GM13977 (cell line): ENCODE measurements around the gene FOXO3.

Experiments
- DNase-seq: peaks from one replicate; pipeline ENCODE4 v3.0.0; 2012; ENCODE audit warnings: low spot score
- CTCF ChIP-seq: IDR thresholded peaks from 2 replicates; pipeline ENCODE4 v1.5.1; 2012; ENCODE audit warnings: mild to moderate bottlenecking, control low read depth; ENCODE audit not compliant: insufficient read depth; ENCODE audit errors: extremely low read depth, missing control alignments
- in situ Hi-C: fragments of 300-500 bp; cut with MboI; formaldehyde crosslinking; loops from one replicate; pipeline ENCODE4 v1.12.0; 2022; ENCODE audit warnings: low sequenced_read_pairs, low pct_unique_long_range_greater_than_20kb, mixed read lengths, inconsistent platforms; ENCODE audit not compliant: unreplicated experiment

Gene FOXO3

DNA sequence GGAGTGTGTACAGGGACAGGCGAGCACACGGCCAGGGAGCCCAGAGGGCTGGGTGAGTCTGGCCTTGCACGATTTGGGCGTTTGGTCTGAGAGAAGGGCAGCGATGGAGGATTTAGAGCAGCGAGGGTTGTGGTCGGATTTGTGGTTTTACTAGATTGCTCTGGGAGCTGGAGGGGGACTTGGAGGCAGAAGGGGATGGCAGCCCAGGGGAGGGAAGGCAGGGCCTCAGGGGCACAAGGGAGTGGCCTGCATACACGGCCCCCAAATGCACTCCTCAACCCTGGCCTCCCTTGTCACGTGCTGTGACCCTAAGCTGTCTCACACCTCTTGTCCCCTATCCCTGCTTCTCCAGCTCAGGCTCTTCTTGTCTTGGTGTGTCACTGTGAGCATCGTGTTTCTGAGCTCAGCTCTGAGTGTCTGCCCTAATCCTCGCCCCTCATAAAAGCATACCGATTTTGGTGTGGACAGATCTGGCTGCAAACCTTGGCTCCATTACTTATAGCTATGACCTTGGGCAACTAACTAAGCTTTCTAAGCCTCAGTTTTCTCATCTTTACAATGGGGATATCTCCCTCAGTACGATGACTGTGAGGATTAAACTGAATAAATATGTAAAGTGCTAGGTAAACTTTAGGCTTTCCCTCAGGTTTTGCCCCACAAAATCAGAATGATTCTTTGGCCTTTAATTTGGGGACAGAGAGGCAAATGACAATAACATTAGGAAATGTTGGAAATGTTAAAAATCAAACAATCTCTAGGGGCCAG lies 167.4 kb downstream of the FOXO3 start:
- DNase-seq = no peak
- in situ Hi-C loops = no loop called here
- no peak for TF ChIP-seq CTCF

- TF ChIP-seq CTCF = no peak
- DNase-seq = no peak
- in situ Hi-C loops = no loop called here
These were observed 168.1 kb downstream of the FOXO3 start for GRCh38 chr6:108728826-108729225.

DNA sequence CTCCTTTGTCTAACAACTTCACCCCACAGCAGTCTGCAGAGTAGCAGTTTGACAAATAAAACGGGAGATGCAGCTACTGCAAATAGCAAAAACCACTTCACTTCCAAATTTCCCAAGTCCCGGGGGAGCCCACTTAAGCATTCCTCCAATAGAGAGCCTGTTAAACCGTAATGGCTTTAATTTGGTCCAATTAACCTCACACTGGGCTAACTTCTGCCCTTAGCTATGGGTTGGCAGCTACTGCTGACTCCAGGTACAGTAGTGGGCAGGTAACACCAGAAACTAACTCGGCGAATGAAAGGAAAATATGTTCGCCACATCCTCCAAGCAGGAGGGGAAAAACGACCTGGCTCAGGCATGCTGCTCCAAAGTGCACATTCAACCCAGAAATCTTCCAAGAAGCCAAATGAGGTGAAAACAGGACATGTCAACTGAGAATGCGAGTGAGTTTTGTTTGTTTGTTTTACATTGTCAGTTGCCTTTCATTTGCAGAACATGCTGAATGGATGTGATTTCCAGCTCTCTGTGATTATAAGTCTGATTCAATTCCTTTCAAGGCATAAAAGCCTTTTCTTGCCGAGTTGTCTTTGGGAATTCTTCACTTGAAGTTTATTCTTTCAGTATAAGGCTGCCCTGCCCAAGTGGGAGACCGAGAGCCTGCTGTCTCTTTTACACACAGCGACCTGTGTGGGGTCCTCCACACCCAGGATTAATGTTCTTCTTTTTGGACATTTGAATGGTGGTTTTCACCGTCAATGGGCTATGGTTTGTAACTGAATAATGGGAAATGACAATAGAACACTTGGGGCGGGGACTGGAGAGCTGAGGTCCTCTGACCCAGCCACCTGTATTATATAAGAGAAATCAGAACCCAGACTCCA lies 170.2 kb downstream of the FOXO3 start:
- in situ Hi-C loops = no loop called here

DNA sequence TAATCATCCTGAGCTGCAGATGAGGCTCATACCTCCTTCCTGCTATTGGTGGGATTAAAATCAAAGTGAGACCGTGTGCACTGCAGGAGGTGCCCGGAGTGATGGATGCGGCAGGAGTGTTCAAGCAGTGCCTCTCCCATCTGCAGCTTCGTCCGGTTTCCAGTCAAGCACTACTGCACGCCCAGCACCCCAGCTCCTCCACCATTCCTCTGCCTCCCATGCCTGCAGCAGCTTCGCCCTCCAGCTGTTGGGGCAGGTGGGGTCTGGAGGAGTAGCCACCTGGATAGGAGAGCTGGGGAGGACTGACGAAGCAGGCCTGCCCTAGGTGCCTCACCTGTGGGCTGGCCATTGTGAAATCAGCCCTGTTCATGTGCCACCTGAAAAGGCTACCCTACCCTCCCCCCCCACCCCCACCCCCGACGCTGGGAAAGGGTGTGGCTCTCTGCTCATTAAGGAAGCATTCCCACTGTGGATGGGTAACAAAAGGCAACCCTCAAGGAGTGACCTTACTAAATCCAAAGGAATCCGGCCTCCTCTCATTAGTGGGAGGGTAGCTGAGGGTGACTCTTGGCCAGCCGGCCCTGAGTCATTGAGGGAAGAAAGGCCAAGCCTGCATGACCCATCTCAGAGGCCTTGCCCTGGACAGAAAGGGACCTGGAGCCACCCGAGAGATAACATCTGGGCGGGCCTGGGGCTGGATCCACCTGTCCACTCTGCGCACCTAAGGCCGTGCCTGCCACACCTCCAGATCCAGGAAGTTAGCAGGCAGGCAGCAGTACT lies 171.6 kb downstream of the FOXO3 start:
- no peak for TF ChIP-seq CTCF
- in situ Hi-C loops = no loop called here
- no peak for DNase-seq

More for the DNA sequence above, 170.2 kb downstream of the FOXO3 start:
- DNase-seq = no peak
- TF ChIP-seq CTCF = no peak

GRCh38 chr6:108733051-108733450 lies 172.3 kb downstream of the FOXO3 start:
- no peak for DNase-seq
- TF ChIP-seq CTCF = no peak
- in situ Hi-C loops = no loop called here

GRCh38 chr6:108733706-108734265 lies 173.1 kb downstream of the FOXO3 start:
- no peak for DNase-seq
- TF ChIP-seq CTCF = no peak
- in situ Hi-C loops = no loop called here
